ENCODE data around the gene BANP. TPM values are rescaled to one million over a fixed set of nuclear protein-coding genes. Genes with fewer than 3 reads are reported as not detected.
A peak's percentile ranks its signal among the peaks of the same experiment; 100 is the strongest.

The BANP gene
- total RNA-seq, 1 experiment from 2014 or later, result 49.6 TPM

DNA sequence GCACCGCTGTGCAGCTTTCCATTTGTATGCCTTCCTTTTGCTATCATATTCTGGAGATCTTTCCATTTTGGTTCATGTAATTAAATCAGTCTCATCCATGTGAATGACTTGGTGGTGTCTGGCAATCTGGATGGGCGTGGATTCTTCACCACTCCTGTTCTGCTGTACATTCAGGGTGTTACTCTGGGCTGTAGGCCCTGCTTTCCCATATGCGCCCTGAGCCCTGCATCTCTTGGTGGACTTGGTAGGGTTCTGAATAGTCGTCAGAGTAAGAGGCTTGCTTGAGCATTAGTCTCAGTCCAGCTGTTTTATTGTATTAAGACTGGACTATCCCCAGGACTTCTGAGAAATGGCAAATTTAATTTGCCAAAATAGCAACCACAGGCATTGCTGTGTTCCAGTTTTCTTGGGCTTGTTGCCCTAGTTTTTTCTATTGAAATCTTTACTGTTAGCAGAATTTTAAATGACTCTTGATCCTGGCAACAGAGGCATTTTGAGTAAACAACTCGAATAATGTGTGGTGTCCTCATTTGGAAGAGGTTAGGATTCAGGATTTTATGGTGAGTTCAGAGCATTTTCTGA lies 14.9 kb downstream of the BANP start:
- intact Hi-C loops (cut with micrococcal nuclease; ENCODE audit: unreplicated experiment), result no loop called here
- no TSS peak for BruUV-seq (replicated peaks)
- Mint-ChIP-seq H3K4me1 (ENCODE audit: low read depth, unreplicated experiment) (peaks cover 9% of the 10 kb centered on the region), H3K9me3 (ENCODE audit: low read depth, unreplicated experiment) (peaks cover 2% of the 10 kb centered on the region), H3K4me3 (ENCODE audit: low read depth, unreplicated experiment) (peak overlapping the region; percentile 65), H3K36me3 (ENCODE audit: insufficient read depth, unreplicated experiment) (no peaks in the 10 kb centered on the region), H3K27me3 (ENCODE audit: unreplicated experiment) (no peaks in the 10 kb centered on the region), H3K27ac (ENCODE audit: unreplicated experiment) (peak overlapping the region; percentile 53)
- CTCF ChIA-PET, result interaction anchor here (0.6 kb wide), 1 partner anchor 537 kb away, joined by 3 read pairs; no protein-coding TSS in a partner anchor
- TF ChIP-seq, protein P1, sequence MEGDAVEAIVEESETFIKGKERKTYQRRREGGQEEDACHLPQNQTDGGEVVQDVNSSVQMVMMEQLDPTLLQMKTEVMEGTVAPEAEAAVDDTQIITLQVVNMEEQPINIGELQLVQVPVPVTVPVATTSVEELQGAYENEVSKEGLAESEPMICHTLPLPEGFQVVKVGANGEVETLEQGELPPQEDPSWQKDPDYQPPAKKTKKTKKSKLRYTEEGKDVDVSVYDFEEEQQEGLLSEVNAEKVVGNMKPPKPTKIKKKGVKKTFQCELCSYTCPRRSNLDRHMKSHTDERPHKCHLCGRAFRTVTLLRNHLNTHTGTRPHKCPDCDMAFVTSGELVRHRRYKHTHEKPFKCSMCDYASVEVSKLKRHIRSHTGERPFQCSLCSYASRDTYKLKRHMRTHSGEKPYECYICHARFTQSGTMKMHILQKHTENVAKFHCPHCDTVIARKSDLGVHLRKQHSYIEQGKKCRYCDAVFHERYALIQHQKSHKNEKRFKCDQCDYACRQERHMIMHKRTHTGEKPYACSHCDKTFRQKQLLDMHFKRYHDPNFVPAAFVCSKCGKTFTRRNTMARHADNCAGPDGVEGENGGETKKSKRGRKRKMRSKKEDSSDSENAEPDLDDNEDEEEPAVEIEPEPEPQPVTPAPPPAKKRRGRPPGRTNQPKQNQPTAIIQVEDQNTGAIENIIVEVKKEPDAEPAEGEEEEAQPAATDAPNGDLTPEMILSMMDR (IDR thresholded peaks at IDR 0.05; ENCODE audit: unreplicated experiment), result no peak
- DNase-seq, result no peak

DNA sequence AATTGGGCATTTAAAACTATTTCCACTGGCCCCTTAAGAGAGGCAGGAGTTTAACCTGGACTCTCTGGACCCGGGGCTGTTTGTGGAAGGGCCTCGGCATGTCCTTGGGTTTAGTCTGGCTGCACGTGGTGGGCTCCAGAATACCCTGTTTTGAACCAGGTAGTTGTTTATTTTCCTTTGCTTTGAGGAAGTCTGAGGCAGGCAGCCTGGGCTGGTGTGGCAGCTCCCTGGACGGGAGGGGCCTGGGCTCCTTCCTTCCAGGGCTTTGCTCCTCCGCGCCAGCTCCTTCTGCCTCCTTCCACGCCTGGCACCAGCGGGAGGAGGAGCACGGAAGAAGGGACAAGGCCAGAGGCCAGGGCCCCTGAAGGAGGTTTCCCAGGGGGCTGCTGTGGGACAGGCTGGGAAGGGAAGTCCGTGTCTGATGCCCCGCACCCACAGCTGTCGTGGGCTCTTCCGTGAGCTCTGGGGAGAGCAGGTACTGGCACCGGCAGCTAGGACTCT lies 15.5 kb downstream of the BANP start:
- Mint-ChIP-seq H3K4me3 (ENCODE audit: low read depth, unreplicated experiment) (peak overlapping the region; percentile 65), H3K4me1 (ENCODE audit: low read depth, unreplicated experiment) (peaks cover 9% of the 10 kb centered on the region), H3K27ac (ENCODE audit: unreplicated experiment) (peak overlapping the region; percentile 53), H3K9me3 (ENCODE audit: low read depth, unreplicated experiment) (peaks cover 6% of the 10 kb centered on the region), H3K27me3 (ENCODE audit: unreplicated experiment) (no peaks in the 10 kb centered on the region), H3K36me3 (ENCODE audit: insufficient read depth, unreplicated experiment) (peaks cover under 1% of the 10 kb centered on the region)
- TF ChIP-seq, protein P1 (IDR thresholded peaks at IDR 0.05; ENCODE audit: unreplicated experiment), result no peak
- peak; percentile 59 for DNase-seq
- no TSS peak for BruUV-seq (replicated peaks)
- CTCF ChIA-PET, result interaction anchor here (0.6 to 0.7 kb wide), 4 partner anchors 29 to 537 kb away, joined by 3 to 4 read pairs (median 3); partner anchors contain the start of gene KLHDC4
- intact Hi-C loops (cut with micrococcal nuclease; ENCODE audit: unreplicated experiment), result no loop called here

DNA sequence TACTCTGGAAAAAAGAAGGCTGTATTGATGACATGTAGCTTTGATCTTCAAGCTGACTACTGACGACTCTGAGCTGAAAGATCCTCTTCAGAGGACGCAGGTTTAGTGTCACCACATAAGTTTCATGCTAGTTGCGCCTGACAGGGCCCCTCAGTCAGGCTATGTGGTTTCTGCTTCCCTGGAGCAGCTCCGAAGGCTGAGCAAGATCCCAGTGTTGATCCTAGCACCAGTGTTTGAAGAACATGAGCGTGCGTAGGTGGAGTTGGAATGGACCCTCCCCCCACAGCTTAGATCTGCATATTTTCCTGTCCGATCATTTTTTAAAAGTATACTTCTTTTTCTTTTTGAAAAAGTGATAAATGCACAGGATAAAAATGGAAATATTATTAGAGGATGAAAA lies 17.3 kb downstream of the BANP start:
- peaks cover 9% of the 10 kb centered on the region for H3K4me1 Mint-ChIP-seq (ENCODE audit: low read depth, unreplicated experiment)

DNA sequence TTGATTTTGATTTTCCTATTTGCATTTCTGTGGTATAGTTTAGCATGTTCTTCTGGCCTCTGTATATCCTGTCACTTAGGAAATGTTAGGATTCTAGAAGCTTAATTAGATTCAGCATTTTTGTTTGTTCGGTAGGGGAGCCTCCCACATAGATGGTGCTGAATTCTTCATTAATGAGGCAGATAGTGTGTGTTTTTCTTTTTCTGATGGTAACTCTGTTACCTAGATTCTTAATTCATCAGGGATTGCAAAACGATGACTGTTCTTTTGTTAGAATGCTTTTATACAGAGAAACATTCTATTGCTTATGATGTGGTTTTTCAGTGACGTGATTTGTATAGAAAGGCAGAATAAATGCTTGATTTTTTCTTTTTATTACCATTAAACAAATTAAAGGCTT lies 19.0 kb downstream of the BANP start:
- H3K9me3 Mint-ChIP-seq (ENCODE audit: low read depth, unreplicated experiment), result peaks cover 9% of the 10 kb centered on the region
- CTCF ChIA-PET, result interaction anchor here (0.7 kb wide), 1 partner anchor 8 kb away, joined by 5 read pairs; no protein-coding TSS in a partner anchor
- peaks cover 9% of the 10 kb centered on the region for H3K4me1 Mint-ChIP-seq (ENCODE audit: low read depth, unreplicated experiment)
- BruUV-seq (replicated peaks), result no TSS peak
- intact Hi-C loops (cut with micrococcal nuclease; ENCODE audit: unreplicated experiment), result no loop called here
- DNase-seq, result no peak
- no peak overlapping the region for H3K27ac Mint-ChIP-seq (ENCODE audit: unreplicated experiment)
- H3K4me3 Mint-ChIP-seq (ENCODE audit: low read depth, unreplicated experiment), result no peak overlapping the region
- peaks cover 7% of the 10 kb centered on the region for H3K36me3 Mint-ChIP-seq (ENCODE audit: insufficient read depth, unreplicated experiment)
- no peaks in the 10 kb centered on the region for H3K27me3 Mint-ChIP-seq (ENCODE audit: unreplicated experiment)
- TF ChIP-seq, protein P1 (IDR thresholded peaks at IDR 0.05; ENCODE audit: unreplicated experiment), result no peak

More for the DNA sequence above, 17.3 kb downstream of the BANP start:
- peaks cover 7% of the 10 kb centered on the region for H3K36me3 Mint-ChIP-seq (ENCODE audit: insufficient read depth, unreplicated experiment)
- no peak for DNase-seq
- CTCF ChIA-PET, result no interaction called here
- TF ChIP-seq, protein P1 (IDR thresholded peaks at IDR 0.05; ENCODE audit: unreplicated experiment), result no peak
- no peaks in the 10 kb centered on the region for H3K27me3 Mint-ChIP-seq (ENCODE audit: unreplicated experiment)
- BruUV-seq (replicated peaks), result no TSS peak
- H3K4me3 Mint-ChIP-seq (ENCODE audit: low read depth, unreplicated experiment), result no peak overlapping the region
- intact Hi-C loops (cut with micrococcal nuclease; ENCODE audit: unreplicated experiment), result no loop called here
- H3K9me3 Mint-ChIP-seq (ENCODE audit: low read depth, unreplicated experiment), result peaks cover 9% of the 10 kb centered on the region
- no peak overlapping the region for H3K27ac Mint-ChIP-seq (ENCODE audit: unreplicated experiment)

All from Calu3 (cell line).